GM18508 (cell line): Measurements from ENCODE around the gene ETNPPL.

Experiments used
- ATAC-seq: cut with Tn5 transposase; IDR thresholded peaks from one replicate; pipeline ENCODE4 v1.9.1; 2021; ENCODE audit warnings: moderate number of reproducible peaks; ENCODE audit not compliant: insufficient read depth, unreplicated experiment

ETNPPL gene

GRCh38 chr4:108702960-108703359 lies 59.9 kb downstream of the ETNPPL start:
- ATAC-seq, result no peak

- ATAC-seq, result no peak
Observed at GRCh38 chr4:108700081-108700757, 62.6 kb downstream of the ETNPPL start.

- ATAC-seq, result no peak
Observed at GRCh38 chr4:108696160-108696559, 66.7 kb downstream of the ETNPPL start.

GRCh38 chr4:108695062-108695461 lies 67.8 kb downstream of the ETNPPL start:
- ATAC-seq, result no peak

DNA sequence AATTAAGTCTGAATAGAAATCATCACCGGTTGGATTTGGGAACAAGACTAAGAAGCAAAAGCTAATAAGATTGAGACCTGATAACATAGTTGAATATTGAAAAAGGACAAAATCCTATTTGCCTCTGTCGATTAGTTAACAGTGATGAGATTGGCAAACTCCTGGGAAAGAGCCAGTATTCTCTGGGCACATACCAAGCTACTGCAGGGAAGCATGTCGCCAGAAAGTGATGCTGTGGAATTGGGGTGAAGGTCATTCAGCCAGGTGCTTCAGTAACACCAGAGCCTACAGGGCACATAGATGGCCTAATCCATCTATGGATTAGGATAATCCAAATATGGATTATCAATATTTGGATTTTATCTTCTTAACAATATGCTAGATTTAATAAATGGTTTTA lies 68.4 kb downstream of the ETNPPL start:
- no peak for ATAC-seq

GRCh38 chr4:108693819-108694218 lies 69.0 kb downstream of the ETNPPL start:
- no peak for ATAC-seq

- ATAC-seq, result no peak
Observed at GRCh38 chr4:108693211-108693610, 69.6 kb downstream of the ETNPPL start.
